Bronchial epithelial cell (primary cell): Measurements from ENCODE around the gene OPALIN. TPM values are rescaled to one million over a fixed set of nuclear protein-coding genes. Genes with fewer than 3 reads are reported as not detected.

Source experiments
- DNase-seq: peaks from one replicate; pipeline ENCODE4 v3.0.0-alpha.2; 2010; ENCODE audit warnings: low read depth
- FAIRE-seq: peaks from 2 replicates; lab custom pipeline; 2011; peaks lifted over from hg19 to GRCh38; lab: Jason Lieb, UNC
- H3K27me3 ChIP-seq: 2 replicates; pipeline ENCODE4 v1.5.1; 2011; ENCODE audit warnings: low read length; ENCODE audit not compliant: control insufficient read depth, insufficient read depth
- H3K36me3 ChIP-seq: 2 replicates; pipeline ENCODE4 v1.5.1; 2011; ENCODE audit warnings: low read length; ENCODE audit not compliant: control insufficient read depth, insufficient read depth
- H3K4me3 ChIP-seq: 2 replicates; pipeline ENCODE4 v1.5.1; 2011; ENCODE audit warnings: mild to moderate bottlenecking, low read depth, low read length, control low read depth
- total RNA-seq: library from RNA; depleted of rRNA; stranded (reverse); fragments of >200 nt; gene quantifications from 2 replicates; pipeline ENCODE4 v1.2.1, GENCODE V29; 2014
- TF ChIP-seq, protein P1 (sequence below): IDR thresholded peaks from 2 replicates; pipeline ENCODE4 v1.5.1; 2011; ENCODE audit warnings: mild to moderate bottlenecking, moderate library complexity, low read length, control low read depth, inconsistent platforms; ENCODE audit not compliant: insufficient read depth, severe bottlenecking

The OPALIN gene
- total RNA-seq, 1 donor from 2014 or later, result not detected

- Histone ChIP-seq H3K27me3 (peaks cover 4% of the 10 kb centered on the region), H3K36me3 (no peaks in the 10 kb centered on the region), H3K4me3 (no peak overlapping the region)
- FAIRE-seq (no peak), DNase-seq (no peak)
- TF ChIP-seq, protein P1, sequence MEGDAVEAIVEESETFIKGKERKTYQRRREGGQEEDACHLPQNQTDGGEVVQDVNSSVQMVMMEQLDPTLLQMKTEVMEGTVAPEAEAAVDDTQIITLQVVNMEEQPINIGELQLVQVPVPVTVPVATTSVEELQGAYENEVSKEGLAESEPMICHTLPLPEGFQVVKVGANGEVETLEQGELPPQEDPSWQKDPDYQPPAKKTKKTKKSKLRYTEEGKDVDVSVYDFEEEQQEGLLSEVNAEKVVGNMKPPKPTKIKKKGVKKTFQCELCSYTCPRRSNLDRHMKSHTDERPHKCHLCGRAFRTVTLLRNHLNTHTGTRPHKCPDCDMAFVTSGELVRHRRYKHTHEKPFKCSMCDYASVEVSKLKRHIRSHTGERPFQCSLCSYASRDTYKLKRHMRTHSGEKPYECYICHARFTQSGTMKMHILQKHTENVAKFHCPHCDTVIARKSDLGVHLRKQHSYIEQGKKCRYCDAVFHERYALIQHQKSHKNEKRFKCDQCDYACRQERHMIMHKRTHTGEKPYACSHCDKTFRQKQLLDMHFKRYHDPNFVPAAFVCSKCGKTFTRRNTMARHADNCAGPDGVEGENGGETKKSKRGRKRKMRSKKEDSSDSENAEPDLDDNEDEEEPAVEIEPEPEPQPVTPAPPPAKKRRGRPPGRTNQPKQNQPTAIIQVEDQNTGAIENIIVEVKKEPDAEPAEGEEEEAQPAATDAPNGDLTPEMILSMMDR, result no peak
Measured at GRCh38 chr10:96322275-96322674, 36.5 kb downstream of the OPALIN start.

GRCh38 chr10:96321822-96322221 lies 37.0 kb downstream of the OPALIN start:
- no peak overlapping the region for H3K4me3 ChIP-seq
- peaks cover 4% of the 10 kb centered on the region for H3K27me3 ChIP-seq
- TF ChIP-seq, protein P1, result no peak
- no peak for DNase-seq
- no peak for FAIRE-seq
- H3K36me3 ChIP-seq, result no peaks in the 10 kb centered on the region

DNA sequence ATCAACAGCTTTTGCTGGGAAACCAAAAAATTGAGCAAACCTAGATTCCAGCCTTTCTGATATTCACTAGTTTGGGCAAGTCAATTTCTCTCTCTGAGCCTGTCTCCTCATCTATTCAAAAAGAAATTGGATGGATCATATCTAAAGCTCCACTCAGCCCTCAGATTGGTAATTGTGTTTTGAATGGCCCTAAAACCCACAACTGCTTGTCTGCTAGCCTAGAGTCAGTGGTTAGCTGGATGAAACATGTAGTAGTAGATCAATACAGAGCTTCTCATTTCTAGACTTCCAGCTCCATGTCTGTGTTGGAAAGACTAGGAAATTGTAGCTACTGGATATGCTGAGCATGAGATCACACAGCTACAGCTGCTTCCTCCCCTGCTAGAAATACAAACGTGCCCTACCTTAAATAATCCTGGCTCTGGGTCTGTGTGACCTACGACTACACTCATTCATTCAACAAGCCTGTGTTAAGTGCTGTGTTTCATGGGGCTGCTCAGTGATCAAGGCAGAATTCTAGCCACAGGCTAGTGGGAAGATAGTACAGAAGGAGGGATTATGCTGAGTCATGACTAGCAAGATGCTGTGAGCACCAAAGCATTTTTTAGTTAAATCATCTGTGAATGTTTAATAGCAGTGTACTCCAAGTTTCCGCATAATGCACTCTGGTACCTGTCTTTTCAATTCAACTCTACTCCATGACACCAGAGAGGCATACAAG lies 38.9 kb downstream of the OPALIN start:
- DNase-seq (no peak), FAIRE-seq (no peak)
- Histone ChIP-seq H3K27me3 (peaks cover 4% of the 10 kb centered on the region), H3K36me3 (no peaks in the 10 kb centered on the region), H3K4me3 (no peak overlapping the region)
- TF ChIP-seq, protein P1, result no peak

- FAIRE-seq (no peak), DNase-seq (no peak)
- H3K4me3 ChIP-seq, result no peak overlapping the region
- TF ChIP-seq, protein P1, result no peak
- no peaks in the 10 kb centered on the region for H3K36me3 ChIP-seq
- H3K27me3 ChIP-seq, result peaks cover 2% of the 10 kb centered on the region
Measured at GRCh38 chr10:96317067-96317833, 41.6 kb downstream of the OPALIN start.

DNA sequence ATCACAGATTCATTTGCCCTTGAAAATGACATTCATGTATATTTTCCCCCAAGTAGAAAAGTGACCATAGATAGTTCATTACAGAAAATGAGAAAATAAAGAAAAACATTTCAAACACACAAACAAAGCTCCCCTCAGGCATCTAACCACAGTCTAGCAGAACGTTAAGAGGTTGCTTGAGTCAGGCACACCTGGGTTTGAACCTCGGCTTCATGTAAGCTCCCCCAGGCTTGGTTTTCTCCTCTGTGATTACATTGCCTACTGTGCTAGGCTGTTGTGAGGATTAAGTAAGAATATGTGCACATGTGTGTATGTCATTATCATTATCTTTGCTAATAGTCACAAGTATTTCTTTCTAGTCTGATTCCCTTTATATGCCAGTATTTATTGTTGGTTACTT lies 45.5 kb downstream of the OPALIN start:
- no peaks in the 10 kb centered on the region for H3K27me3 ChIP-seq
- FAIRE-seq (no peak), DNase-seq (no peak)
- no peaks in the 10 kb centered on the region for H3K36me3 ChIP-seq
- TF ChIP-seq, protein P1, result no peak
- no peak overlapping the region for H3K4me3 ChIP-seq
